Measurements from ENCODE around the gene WWP2. TPM values are rescaled to one million over a fixed set of nuclear protein-coding genes. Genes with fewer than 3 reads are reported as not detected.
"Not testable (repeated sequence)": the region's sequence is repeated elsewhere in the genome, so short reads cannot be mapped to it uniquely, and the experiment has no call there.

WWP2 gene
- total RNA-seq, 1 experiment from 2014 or later = 21.7 TPM

GRCh38 chr16:69852815-69853214 is 90.7 kb downstream of the WWP2 start:
- DNase-seq (ENCODE audit: extremely low read depth, low read depth) = no peak

GRCh38 chr16:69853481-69853880 is 91.3 kb downstream of the WWP2 start:
- DNase-seq (ENCODE audit: extremely low read depth, low read depth) = no peak

- DNase-seq (ENCODE audit: extremely low read depth, low read depth) = not testable (repeated sequence)
Measured at GRCh38 chr16:69854776-69855175, 92.6 kb downstream of the WWP2 start.

GRCh38 chr16:69855592-69855991 is 93.5 kb downstream of the WWP2 start:
- no peak for DNase-seq (ENCODE audit: extremely low read depth, low read depth)

- no peak for DNase-seq (ENCODE audit: extremely low read depth, low read depth)
Measured at GRCh38 chr16:69858191-69859104, 96.3 kb downstream of the WWP2 start.

GRCh38 chr16:69859105-69859989 is 97.2 kb downstream of the WWP2 start:
- DNase-seq (ENCODE audit: extremely low read depth, low read depth) = peak; percentile 47

- DNase-seq (ENCODE audit: extremely low read depth, low read depth) = no peak
Measured at GRCh38 chr16:69860233-69861231, 98.4 kb downstream of the WWP2 start.

GRCh38 chr16:69861292-69862030 is 99.3 kb downstream of the WWP2 start:
- no peak for DNase-seq (ENCODE audit: extremely low read depth, low read depth)

- no peak for DNase-seq (ENCODE audit: extremely low read depth, low read depth)
Measured at GRCh38 chr16:69863401-69864281, 101.5 kb downstream of the WWP2 start.

- no peak for DNase-seq (ENCODE audit: extremely low read depth, low read depth)
Measured at GRCh38 chr16:69865701-69866100, 103.6 kb downstream of the WWP2 start.

- no peak for DNase-seq (ENCODE audit: extremely low read depth, low read depth)
Measured at GRCh38 chr16:69867784-69868560, 105.8 kb downstream of the WWP2 start.

- DNase-seq (ENCODE audit: extremely low read depth, low read depth) = no peak
Measured at GRCh38 chr16:69870761-69871160, 108.6 kb downstream of the WWP2 start.

GRCh38 chr16:69871708-69872107 is 109.6 kb downstream of the WWP2 start:
- DNase-seq (ENCODE audit: extremely low read depth, low read depth) = no peak

GRCh38 chr16:69872888-69873287 is 110.8 kb downstream of the WWP2 start:
- DNase-seq (ENCODE audit: extremely low read depth, low read depth) = no peak

- no peak for DNase-seq (ENCODE audit: extremely low read depth, low read depth)
Measured at GRCh38 chr16:69873783-69874182, 111.7 kb downstream of the WWP2 start.

- no peak for DNase-seq (ENCODE audit: extremely low read depth, low read depth)
Measured at GRCh38 chr16:69874271-69874670, 112.1 kb downstream of the WWP2 start.

GRCh38 chr16:69880640-69881133 is 118.6 kb downstream of the WWP2 start:
- no peak for DNase-seq (ENCODE audit: extremely low read depth, low read depth)

GRCh38 chr16:69881141-69881540 is 119.0 kb downstream of the WWP2 start:
- DNase-seq (ENCODE audit: extremely low read depth, low read depth) = no peak
